K562 (cell line): ENCODE measurements around the gene RPS8. TPM values are rescaled to one million over a fixed set of nuclear protein-coding genes. Genes with fewer than 3 reads are reported as not detected.
A peak's percentile ranks its signal among the peaks of the same experiment; 100 is the strongest.

Experiments used
- BCLAF1 ChIP-seq, 2 experiments: fragments of 450-650 bp in 1 of 2; IDR thresholded peaks; 2 replicates each; pipeline ENCODE4 v1.6.1; 2011 to 2017; ENCODE audit warnings: low read depth in 2 of 2, antibody characterized with exemption in 1 of 2, borderline replicate concordance in 1 of 2, low read length in 1 of 2, mild to moderate bottlenecking in 1 of 2, mixed read lengths in 1 of 2; ENCODE audit not compliant: control insufficient read depth in 1 of 2
- C11orf30 ChIP-seq: fragments of 450-650 bp; IDR thresholded peaks from 2 replicates; pipeline ENCODE4 v1.6.1; 2016; ENCODE audit warnings: low read depth, mild to moderate bottlenecking
- CEBPB ChIP-seq: fragments of 450-650 bp; IDR thresholded peaks from 2 replicates; pipeline ENCODE4 v1.6.1; 2016; ENCODE audit warnings: missing genetic modification characterization, missing compliant biosample characterization
- COPS2 ChIP-seq: fragments of 450-650 bp; conservative IDR thresholded peaks from 2 replicates; pipeline ENCODE4 v1.6.1; 2016; ENCODE audit warnings: mild to moderate bottlenecking, moderate library complexity
- ESRRB ChIP-seq: fragments of 250-450 bp; sonication (Bioruptor Pico); IDR thresholded peaks from 2 replicates; pipeline ENCODE4 v1.5.0; 2020; ENCODE audit warnings: mild to moderate bottlenecking, moderate library complexity, borderline replicate concordance
- MCM2 ChIP-seq: fragments of 450-650 bp; IDR thresholded peaks from 2 replicates; pipeline ENCODE4 v1.6.1; 2017; ENCODE audit warnings: low read depth, mild to moderate bottlenecking
- MLLT1 ChIP-seq, 2 experiments: fragments of 450-650 bp; IDR thresholded peaks; 2 replicates each; pipeline ENCODE4 v1.6.1; 2016
- NELFE ChIP-seq: IDR thresholded peaks from 2 replicates; pipeline ENCODE4 v1.6.1; 2011; ENCODE audit warnings: mild to moderate bottlenecking; ENCODE audit not compliant: insufficient read depth, insufficient read length
- POLR2AphosphoS2 ChIP-seq: IDR thresholded peaks from 2 replicates; pipeline ENCODE4 v1.6.1; 2012; ENCODE audit warnings: low read length, improper control_type of control experiment
- RBM15 ChIP-seq: fragments of 200-400 bp; formaldehyde crosslinking; IDR thresholded peaks from 2 replicates; pipeline ENCODE4 v1.6.1; 2018; ENCODE audit warnings: mild to moderate bottlenecking, low read length, moderate library complexity; ENCODE audit not compliant: insufficient read depth
- RCOR1 ChIP-seq, 2 experiments: IDR thresholded peaks; 2 replicates each; pipeline ENCODE4 v1.6.1; 2012; ENCODE audit warnings: low read depth in 2 of 2, low read length in 2 of 2, borderline replicate concordance in 1 of 2, improper control_type of control experiment in 1 of 2
- SP1 ChIP-seq: sonication (generic); formaldehyde crosslinking; IDR thresholded peaks from 2 replicates; pipeline ENCODE4 v1.8.1; 2022; ENCODE audit warnings: mild to moderate bottlenecking, missing genetic modification reagents
- TEAD1 ChIP-seq, 2 experiments: fragments of 450-650 bp in 1 of 2; sonication (generic) in 1 of 2; formaldehyde crosslinking; IDR thresholded peaks; 2 replicates each; pipeline versions ENCODE4 v1.4.0 to v1.8.0; 2020 to 2022; ENCODE audit warnings: mild to moderate bottlenecking in 2 of 2, missing genetic modification reagents in 1 of 2
- ZBTB7A ChIP-seq: IDR thresholded peaks from 2 replicates; pipeline ENCODE4 v1.6.1; 2011; ENCODE audit warnings: low read depth, mild to moderate bottlenecking, low read length, moderate library complexity, borderline replicate concordance; ENCODE audit not compliant: control insufficient read depth
- ZNF507 ChIP-seq: conservative IDR thresholded peaks from 2 replicates; pipeline ENCODE4 v1.6.1; 2017; ENCODE audit warnings: missing genetic modification characterization, missing compliant biosample characterization
- ZNF589 ChIP-seq: fragments of 200-800 bp; sonication (Bioruptor generic); IDR thresholded peaks from 2 replicates; pipeline ENCODE4 v1.6.1; 2016; ENCODE audit warnings: low read depth, missing genetic modification characterization, missing compliant biosample characterization
- ZNF592 ChIP-seq: fragments of 450-650 bp; IDR thresholded peaks from 2 replicates; pipeline ENCODE4 v1.6.1; 2017; ENCODE audit warnings: antibody characterized with exemption, mild to moderate bottlenecking
- ZNF668 ChIP-seq: fragments of 250-450 bp; sonication (Bioruptor Pico); IDR thresholded peaks from 2 replicates; pipeline ENCODE4 v1.8.0; 2022; ENCODE audit warnings: mild to moderate bottlenecking, inconsistent platforms
- polyA plus RNA-seq, 8 experiments: library from polyadenylated mRNA; depleted of rRNA in 4 of 8; stranded (reverse) in 5 of 8; unstranded in 3 of 8; fragments of >200 nt; fragmentation: Nextera tagmentation in 2 of 8; fragmentation: Illumina TruSeq in 1 of 8; extraction: Ambion mirVana in 2 of 8; extraction: Trizol in 1 of 8; gene quantifications; 2 replicates each; pipeline versions ENCODE4 v1.2.1 to v1.2.3, GENCODE V29; 2011 to 2014; ENCODE audit warnings: inconsistent platforms in 1 of 8, missing spikeins in 1 of 8
- total RNA-seq, 7 experiments: library from RNA; depleted of rRNA in 6 of 7; stranded (reverse); fragments of >200 nt in 6 of 7; fragmentation: Illumina TruSeq in 2 of 7; extraction: Trizol in 2 of 7; gene quantifications; 2 replicates each; pipeline versions ENCODE4 v1.2.1 to v1.2.3, GENCODE V29; 2011 to 2021; ENCODE audit warnings: low replicate concordance in 1 of 7

The RPS8 gene
- total and polyA plus RNA-seq, 9 of the 15 experiments (the other 6 are each of a cell fraction or from before 2014, with no cell fraction given), result 2,431 to 4,168 (median 3,109) TPM

GRCh38 chr1:44799770-44800584 lies 24.6 kb downstream of the RPS8 start, which contains the start of gene PLK3 (continued):
- TF ChIP-seq ZNF507 (no peak), ZNF668 (CRISPR knock-in tag) (0 out of 2 replicates have a peak, but pooled peaks have one; percentile 30), COPS2 (no peak), ZNF592 (peak; percentile 90), ZNF589 (CRISPR knock-in tag) (no peak), POLR2AphosphoS2 (no peak), C11orf30 (no peak), ZBTB7A (no peak; the same call in 1 of the 2 replicates), TEAD1 (CRISPR knock-in tag; IDR thresholded peaks at IDR 0.05) (peak; percentile 52 to 75), MLLT1 (IDR thresholded peaks at IDR 0.05) (peak in 1 of 2 experiments; percentile 41; a peak in 1 of 4 replicates), RBM15 (no peak), CEBPB (tag) (peak; percentile 74), NELFE (no peak), MCM2 (no peak), BCLAF1 (IDR thresholded peaks at IDR 0.05; ENCODE audit: borderline replicate concordance in 1 of 2, control insufficient read depth in 1 of 2, low read depth in 2 of 2, low read length in 1 of 2) (no peak), SP1 (CRISPR knock-in tag) (peak; percentile 86; the same call in 1 of the 2 replicates), RCOR1 (IDR thresholded peaks at IDR 0.05; ENCODE audit: borderline replicate concordance in 1 of 2, low read depth in 2 of 2, low read length in 2 of 2) (peak; percentile 10 to 69; a peak in 3 of 4 replicates), ESRRB (CRISPR knock-in tag) (no peak)
